Fibroblast of skin of back (primary cell): Measurements from ENCODE around the gene GRID1.
"Not testable (repeated sequence)": the region's sequence is repeated elsewhere in the genome, so short reads cannot be mapped to it uniquely, and the experiment has no call there.

Source experiments
- DNase-seq: peaks from one replicate; pipeline ENCODE4 v3.0.0-alpha.2; 2013

The GRID1 gene

GRCh38 chr10:86250399-86250798 lies 116.2 kb downstream of the GRID1 start:
- no peak for DNase-seq

DNA sequence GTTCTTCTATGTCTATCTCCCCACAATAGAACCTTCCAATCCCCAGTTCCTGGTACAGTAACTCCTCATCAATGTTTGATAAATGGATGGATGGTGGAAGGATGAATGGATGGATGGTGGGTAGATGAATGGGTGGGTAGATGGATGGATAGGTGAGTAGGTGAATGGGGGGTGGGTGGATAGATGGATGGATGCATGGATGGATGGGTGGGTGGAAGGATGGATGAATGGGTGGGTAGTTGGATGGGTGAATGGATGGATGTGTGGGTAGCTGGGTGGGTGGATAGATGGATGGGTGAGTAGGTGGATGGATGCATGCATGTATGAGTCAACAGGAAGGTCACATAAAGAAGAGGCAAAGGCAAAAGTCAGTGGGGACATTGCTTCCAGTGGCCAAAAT lies 116.8 kb downstream of the GRID1 start:
- DNase-seq = no peak

DNA sequence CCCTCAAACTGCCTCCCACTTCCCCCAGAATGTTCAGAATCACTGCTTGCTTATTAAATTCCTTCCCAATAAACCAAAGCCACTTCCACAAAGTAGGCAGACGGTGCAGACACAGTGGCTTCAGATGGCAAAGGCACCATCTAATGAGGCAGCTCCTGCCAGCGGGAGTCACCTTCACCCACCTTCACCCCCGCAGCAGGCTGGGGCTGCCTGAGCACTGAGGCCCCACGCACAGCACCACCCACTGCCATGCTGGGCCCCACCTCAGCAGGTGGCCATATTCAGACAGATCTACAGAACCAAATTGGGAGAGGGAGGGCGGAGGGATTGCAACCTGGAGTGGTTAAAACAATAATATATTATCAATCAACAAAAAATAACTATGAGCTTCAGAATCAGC lies 118.5 kb downstream of the GRID1 start:
- DNase-seq = no peak

GRCh38 chr10:86247588-86247987 lies 119.0 kb downstream of the GRID1 start:
- DNase-seq = no peak

- DNase-seq = no peak
Observed at GRCh38 chr10:86247073-86247472, 119.5 kb downstream of the GRID1 start.

DNA sequence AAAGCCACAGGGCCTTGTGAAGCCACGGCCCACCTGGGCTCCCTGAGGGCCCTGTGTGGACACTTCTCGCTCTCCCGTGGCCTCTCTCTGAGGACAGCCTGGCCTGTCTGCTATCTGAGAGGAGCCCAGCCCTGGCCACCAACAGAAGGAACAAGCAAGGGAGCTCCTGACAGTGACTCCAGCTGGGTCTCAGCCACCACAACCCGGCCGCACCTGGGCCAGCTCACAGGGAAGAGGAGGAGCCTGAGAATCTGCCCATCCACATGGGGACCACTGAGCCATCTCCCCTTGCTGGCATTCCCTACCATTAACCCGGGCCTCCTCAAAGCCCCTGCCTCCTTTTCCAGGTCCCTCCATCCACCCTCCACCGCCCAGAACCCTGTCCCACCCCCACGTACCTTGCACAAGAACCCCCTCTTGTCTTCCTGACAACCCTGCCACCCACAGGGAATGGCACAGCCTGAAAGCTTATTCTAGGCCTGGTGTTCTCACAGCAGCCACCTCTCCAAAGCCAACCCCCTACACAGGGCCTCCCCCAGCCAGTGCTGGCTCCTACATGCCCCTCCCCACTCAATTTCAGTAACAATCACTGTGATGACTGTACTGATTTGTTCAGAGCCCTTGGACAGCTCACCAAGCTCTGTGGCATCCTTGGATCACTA lies 120.2 kb downstream of the GRID1 start:
- DNase-seq = no peak

- DNase-seq = no peak
Observed at GRCh38 chr10:86245015-86245394, 121.6 kb downstream of the GRID1 start.

GRCh38 chr10:86244297-86245014 lies 122.1 kb downstream of the GRID1 start:
- no peak for DNase-seq

DNA sequence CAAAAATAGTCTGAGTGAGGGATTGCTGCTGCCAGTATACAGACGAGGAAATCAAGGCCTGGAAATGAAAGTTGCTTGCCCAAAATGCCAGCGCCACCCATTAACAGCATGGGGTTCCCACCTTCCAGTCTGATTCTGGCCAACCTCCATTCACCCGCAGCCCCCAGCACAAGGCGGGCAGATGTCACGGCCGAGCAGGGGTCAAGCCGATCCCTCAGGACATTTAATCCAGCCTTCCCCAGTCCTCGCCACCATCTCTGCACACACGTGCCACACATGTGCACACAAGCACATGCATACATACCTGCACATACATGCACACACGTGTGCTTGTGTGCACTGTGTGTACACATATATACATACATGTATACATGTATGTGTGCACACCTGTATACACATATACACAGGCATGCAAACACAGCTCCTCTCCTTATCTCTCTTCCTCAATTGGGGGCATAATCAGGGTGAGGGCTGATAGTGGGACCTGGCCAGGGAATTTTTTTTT lies 122.9 kb downstream of the GRID1 start:
- no peak for DNase-seq

DNA sequence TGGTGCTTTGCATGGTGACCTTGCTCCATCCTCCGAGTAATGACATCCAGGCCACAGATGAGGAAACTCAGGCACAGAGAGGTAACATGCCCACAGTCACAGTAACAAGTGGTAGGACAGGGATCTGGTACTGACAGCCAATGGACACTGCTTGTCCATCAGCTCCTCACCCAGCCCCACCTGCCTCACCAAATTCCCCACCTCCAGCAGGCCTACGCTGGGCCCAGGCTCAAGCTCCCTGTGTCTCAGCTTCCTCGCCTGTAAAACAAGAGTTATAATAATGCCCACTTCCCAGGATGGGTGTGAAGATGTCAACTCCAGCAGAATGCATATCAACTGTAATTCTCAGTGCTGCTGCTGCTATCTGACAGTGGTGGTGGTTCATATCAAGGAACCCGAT lies 123.8 kb downstream of the GRID1 start:
- DNase-seq = no peak

DNA sequence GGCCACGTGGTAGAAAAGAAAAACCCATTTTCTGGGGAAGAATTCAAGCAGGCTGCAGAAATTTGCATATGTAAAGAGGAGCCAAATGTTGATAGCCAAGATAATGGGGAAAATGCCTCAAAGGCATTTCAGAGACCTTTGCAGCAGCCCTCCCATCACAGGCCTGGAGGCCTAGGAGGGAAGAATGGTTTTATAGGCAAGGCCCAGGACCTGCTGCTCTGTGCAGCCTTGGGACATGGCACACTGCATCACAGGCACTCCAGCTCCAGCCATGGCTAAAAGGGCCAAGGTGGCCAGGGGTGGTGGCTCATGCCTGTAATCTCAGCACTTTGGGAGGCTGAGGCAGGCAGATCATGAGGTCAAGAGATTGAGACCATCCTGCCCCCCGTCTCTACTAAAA lies 128.5 kb downstream of the GRID1 start:
- DNase-seq = not testable (repeated sequence)

DNA sequence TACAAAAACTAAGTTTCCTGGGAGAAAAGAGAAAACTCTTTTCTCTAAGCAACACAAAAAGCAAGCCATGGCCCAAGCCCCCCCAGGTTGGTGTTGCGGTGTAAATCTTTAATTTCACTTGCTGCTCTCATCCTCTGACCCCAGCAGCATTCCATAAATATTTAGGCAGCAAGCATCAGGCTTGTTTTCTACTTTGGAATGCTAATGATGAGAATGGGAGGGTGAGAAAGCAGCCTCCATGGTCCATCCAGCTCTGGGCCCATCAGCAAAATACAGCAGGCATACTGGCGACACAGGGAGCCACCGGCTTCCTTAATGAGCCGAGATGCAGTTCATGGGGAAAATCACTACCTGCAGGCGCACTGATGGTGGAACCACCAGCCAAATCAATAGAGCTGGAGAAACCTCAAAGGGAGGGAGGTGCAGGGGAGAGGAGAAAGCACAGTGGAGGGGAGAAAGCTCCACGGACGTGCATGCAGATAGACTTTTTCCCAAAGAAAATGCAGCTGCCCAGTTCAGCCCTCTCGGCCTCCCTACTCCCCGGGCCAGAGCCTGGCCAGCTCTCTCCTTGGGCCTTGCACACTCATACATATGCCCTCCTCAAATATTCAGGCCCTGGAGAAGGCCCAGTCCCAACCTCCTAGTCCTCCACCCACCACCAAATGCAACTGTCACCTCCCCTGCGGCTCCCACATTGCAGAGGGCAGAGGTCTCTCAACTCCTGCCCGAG lies 131.9 kb downstream of the GRID1 start:
- peak; percentile 7 for DNase-seq

- DNase-seq = no peak
Observed at GRCh38 chr10:86234107-86234506, 132.5 kb downstream of the GRID1 start.

DNA sequence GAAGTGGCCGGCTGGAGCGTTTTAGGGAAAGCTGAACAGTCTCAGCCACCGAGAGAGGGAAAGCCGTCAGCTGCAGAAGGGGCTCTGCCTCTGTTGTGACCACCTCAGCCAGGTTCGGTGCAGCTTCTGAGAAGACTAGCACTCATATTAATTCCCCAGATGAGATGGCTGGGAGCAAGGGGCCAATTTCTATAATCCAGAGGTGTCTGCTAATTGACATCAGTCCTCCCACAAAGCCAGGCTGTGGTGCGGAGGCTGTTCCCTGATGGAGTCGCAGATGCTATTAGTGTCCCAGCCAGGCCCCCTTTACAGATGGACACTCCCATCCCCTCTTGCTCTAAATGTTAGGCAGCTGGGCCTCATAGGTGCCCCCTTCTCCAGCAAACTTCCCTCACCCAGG lies 133.5 kb downstream of the GRID1 start:
- DNase-seq = no peak

GRCh38 chr10:86232644-86233043 lies 134.0 kb downstream of the GRID1 start:
- DNase-seq = no peak

- no peak for DNase-seq
Observed at GRCh38 chr10:86231796-86232560, 134.6 kb downstream of the GRID1 start.

- DNase-seq = no peak
Observed at GRCh38 chr10:86230557-86231180, 135.9 kb downstream of the GRID1 start.

DNA sequence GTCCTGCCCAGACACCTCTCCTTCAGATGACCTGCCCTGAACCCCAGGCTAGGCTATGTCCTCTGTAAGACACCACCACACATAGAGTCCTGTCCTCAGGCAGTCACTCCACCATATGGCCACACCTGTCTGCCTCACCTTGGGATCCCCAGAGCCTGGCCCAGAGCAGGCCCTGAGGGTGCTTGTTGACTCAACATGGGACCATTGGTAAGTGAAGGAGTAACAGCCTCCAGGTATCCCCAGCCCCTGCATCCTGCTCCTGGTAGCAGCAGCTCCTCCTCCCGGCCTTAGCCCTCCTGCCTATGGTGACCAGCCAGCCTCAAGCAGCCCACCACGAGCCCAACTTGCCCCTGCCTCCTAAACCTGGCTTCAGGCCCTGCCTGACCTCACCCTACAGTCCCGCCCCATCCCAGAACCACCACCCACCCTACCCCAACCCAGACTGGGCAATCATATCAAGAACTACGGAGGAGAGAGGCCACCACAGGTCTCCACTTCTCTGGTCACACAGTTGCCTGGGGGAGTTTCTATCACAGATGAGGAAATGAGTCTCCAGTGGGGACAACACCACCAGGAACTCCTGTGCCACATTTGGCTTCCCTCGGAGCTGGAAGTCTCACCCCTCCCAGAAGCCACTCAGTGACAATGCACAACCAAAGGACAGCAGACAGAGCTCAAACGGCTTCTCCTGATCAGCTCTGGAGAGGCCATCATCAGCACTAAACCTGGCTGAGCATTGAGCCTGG lies 136.6 kb downstream of the GRID1 start:
- no peak for DNase-seq

GRCh38 chr10:86229376-86229775 lies 137.2 kb downstream of the GRID1 start:
- DNase-seq = no peak

- no peak for DNase-seq
Observed at GRCh38 chr10:86227501-86228258, 138.9 kb downstream of the GRID1 start.

- DNase-seq = no peak
Observed at GRCh38 chr10:86226781-86227201, 139.8 kb downstream of the GRID1 start.
